ENCODE measurements around the gene LGI4. TPM values are rescaled to one million over a fixed set of nuclear protein-coding genes. Genes with fewer than 3 reads are reported as not detected.

The LGI4 gene
- total RNA-seq, 1 donor: 0.72 TPM

GRCh38 chr19:35149463-35149862 is 14.6 kb upstream of the LGI4 start:
- Histone ChIP-seq H3K27me3 (ENCODE audit: insufficient read depth, low read length) (peaks cover 2% of the 10 kb centered on the region), H3K4me2 (ENCODE audit: insufficient read depth, low read length) (no peak overlapping the region), H4K20me1 (ENCODE audit: insufficient read depth, low read length) (no peaks in the 10 kb centered on the region), H3K4me3 (ENCODE audit: insufficient read depth, low read length) (no peak overlapping the region), H3K36me3 (ENCODE audit: insufficient read depth, low read length) (no peaks in the 10 kb centered on the region), H3K79me2 (ENCODE audit: insufficient read depth, low read length) (no peaks in the 10 kb centered on the region), H2AFZ (ENCODE audit: low read length) (no peak overlapping the region), H3K27ac (ENCODE audit: low read depth, low read length) (no peak overlapping the region), H3K9me3 (ENCODE audit: low read depth, low read length) (no peaks in the 10 kb centered on the region), H3K4me1 (ENCODE audit: insufficient read depth, low read length) (peaks cover 13% of the 10 kb centered on the region)
- peak; percentile 50 for DNase-seq (ENCODE audit: insufficient read length, low spot score, missing footprints)
- no peak for TF ChIP-seq CTCF (IDR thresholded peaks at IDR 0.05; ENCODE audit: extremely low read depth, low read depth, low read length)

GRCh38 chr19:35146746-35147459 is 12.0 kb upstream of the LGI4 start:
- peak; percentile 83 for DNase-seq (ENCODE audit: insufficient read length, low spot score, missing footprints)
- peaks cover 8% of the 10 kb centered on the region for H3K27me3 ChIP-seq (ENCODE audit: insufficient read depth, low read length)
- H3K27ac ChIP-seq (ENCODE audit: low read depth, low read length): no peak overlapping the region
- H3K4me1 ChIP-seq (ENCODE audit: insufficient read depth, low read length): no peaks in the 10 kb centered on the region
- H3K9me3 ChIP-seq (ENCODE audit: low read depth, low read length): no peaks in the 10 kb centered on the region
- no peak overlapping the region for H3K4me2 ChIP-seq (ENCODE audit: insufficient read depth, low read length)
- H2AFZ ChIP-seq (ENCODE audit: low read length): no peak overlapping the region
- H3K4me3 ChIP-seq (ENCODE audit: insufficient read depth, low read length): no peak overlapping the region
- no peaks in the 10 kb centered on the region for H3K36me3 ChIP-seq (ENCODE audit: insufficient read depth, low read length)
- TF ChIP-seq CTCF (IDR thresholded peaks at IDR 0.05; ENCODE audit: extremely low read depth, low read depth, low read length): no peak
- no peaks in the 10 kb centered on the region for H4K20me1 ChIP-seq (ENCODE audit: insufficient read depth, low read length)
- no peaks in the 10 kb centered on the region for H3K79me2 ChIP-seq (ENCODE audit: insufficient read depth, low read length)

GRCh38 chr19:35144600-35145436 is 10.0 kb upstream of the LGI4 start:
- no peak overlapping the region for H3K4me3 ChIP-seq (ENCODE audit: insufficient read depth, low read length)
- peak; percentile 73 for DNase-seq (ENCODE audit: insufficient read length, low spot score, missing footprints)
- H3K4me1 ChIP-seq (ENCODE audit: insufficient read depth, low read length): peaks cover 2% of the 10 kb centered on the region
- no peak overlapping the region for H2AFZ ChIP-seq (ENCODE audit: low read length)
- no peak overlapping the region for H3K27ac ChIP-seq (ENCODE audit: low read depth, low read length)
- no peaks in the 10 kb centered on the region for H3K9me3 ChIP-seq (ENCODE audit: low read depth, low read length)
- TF ChIP-seq CTCF (IDR thresholded peaks at IDR 0.05; ENCODE audit: extremely low read depth, low read depth, low read length): no peak
- peaks cover 9% of the 10 kb centered on the region for H3K27me3 ChIP-seq (ENCODE audit: insufficient read depth, low read length)
- no peaks in the 10 kb centered on the region for H3K79me2 ChIP-seq (ENCODE audit: insufficient read depth, low read length)
- H4K20me1 ChIP-seq (ENCODE audit: insufficient read depth, low read length): no peaks in the 10 kb centered on the region
- no peaks in the 10 kb centered on the region for H3K36me3 ChIP-seq (ENCODE audit: insufficient read depth, low read length)
- no peak overlapping the region for H3K4me2 ChIP-seq (ENCODE audit: insufficient read depth, low read length)

GRCh38 chr19:35144259-35144599 is 9.4 kb upstream of the LGI4 start:
- no peak overlapping the region for H3K4me2 ChIP-seq (ENCODE audit: insufficient read depth, low read length)
- no peak overlapping the region for H3K27ac ChIP-seq (ENCODE audit: low read depth, low read length)
- no peak overlapping the region for H3K4me3 ChIP-seq (ENCODE audit: insufficient read depth, low read length)
- no peaks in the 10 kb centered on the region for H3K79me2 ChIP-seq (ENCODE audit: insufficient read depth, low read length)
- peaks cover 8% of the 10 kb centered on the region for H3K4me1 ChIP-seq (ENCODE audit: insufficient read depth, low read length)
- no peaks in the 10 kb centered on the region for H3K36me3 ChIP-seq (ENCODE audit: insufficient read depth, low read length)
- DNase-seq (ENCODE audit: insufficient read length, low spot score, missing footprints): peak; percentile 62
- H3K27me3 ChIP-seq (ENCODE audit: insufficient read depth, low read length): peaks cover 10% of the 10 kb centered on the region
- no peaks in the 10 kb centered on the region for H4K20me1 ChIP-seq (ENCODE audit: insufficient read depth, low read length)
- TF ChIP-seq CTCF (IDR thresholded peaks at IDR 0.05; ENCODE audit: extremely low read depth, low read depth, low read length): no peak
- H3K9me3 ChIP-seq (ENCODE audit: low read depth, low read length): no peaks in the 10 kb centered on the region
- H2AFZ ChIP-seq (ENCODE audit: low read length): no peak overlapping the region

Measured in osteoblast (primary cell).